ENCODE data around the gene LRRC23. TPM values are rescaled to one million over a fixed set of nuclear protein-coding genes. Genes with fewer than 3 reads are reported as not detected.
A peak's percentile ranks its signal among the peaks of the same experiment; 100 is the strongest.
"Not testable (repeated sequence)": the region's sequence is repeated elsewhere in the genome, so short reads cannot be mapped to it uniquely, and the experiment has no call there.

LRRC23 gene
- total and polyA plus RNA-seq, 2 experiments from 2014 or later: 4.3 to 4.5 TPM

DNA sequence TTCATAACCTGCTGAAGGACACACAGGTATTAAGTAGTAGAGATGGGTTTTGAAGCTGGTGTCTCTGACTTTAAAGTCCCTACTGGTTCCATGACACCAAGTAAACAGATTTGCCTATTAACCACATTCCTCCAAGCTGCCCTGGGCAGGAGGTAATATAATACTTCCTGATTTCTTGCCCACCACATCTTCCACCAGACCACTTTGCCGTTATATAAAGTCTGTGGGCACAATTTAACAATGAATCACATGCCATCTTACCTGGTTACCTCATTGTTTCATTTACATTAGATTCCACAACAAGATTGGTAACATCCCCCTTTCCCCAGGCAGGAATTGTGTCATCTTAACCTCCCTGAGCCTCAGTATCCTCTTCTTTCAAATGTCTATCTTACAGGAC lies 900 bp upstream of the LRRC23 start:
- no peaks in the 10 kb centered on the region for H3K9me3 ChIP-seq (ENCODE audit: low read depth)
- no peaks in the 10 kb centered on the region for H3K36me3 ChIP-seq (ENCODE audit: low read depth)
- 83 to 91% methylated on average over 1 of the region's 1 CpG for WGBS, 2 experiments (ENCODE audit: low coverage in 1 of 2, low lambda C conversion rate in 2 of 2, missing lambda C conversion rate in 2 of 2)
- no peak overlapping the region for H3K4me2 ChIP-seq (ENCODE audit: unreplicated experiment)
- H2AFZ ChIP-seq: peak overlapping the region; percentile 97
- H3K27ac ChIP-seq: no peak overlapping the region
- no peaks in the 10 kb centered on the region for H3K9me2 ChIP-seq (ENCODE audit: insufficient read depth)
- H3K4me1 ChIP-seq (ENCODE audit: insufficient read depth): peaks cover 8% of the 10 kb centered on the region; the same call in 1 of the 2 replicates
- H3K9ac ChIP-seq: no peak overlapping the region
- H4K20me1 ChIP-seq (ENCODE audit: insufficient read depth): no peaks in the 10 kb centered on the region
- DNase-seq: no peak
- in situ Hi-C loops (cut with MboI): no loop called here
- no peak overlapping the region for H3K4me3 ChIP-seq
- no peaks in the 10 kb centered on the region for H3K27me3 ChIP-seq (replicated peaks; ENCODE audit: insufficient read depth)
- H3F3A ChIP-seq (ENCODE audit: insufficient read depth): no peaks in the 10 kb centered on the region
- no peaks in the 10 kb centered on the region for H3K79me2 ChIP-seq (ENCODE audit: insufficient read depth)
- TF ChIP-seq EZH2 (IDR thresholded peaks at IDR 0.05; ENCODE audit: insufficient read depth, poor library complexity, severe bottlenecking) (no peak), EZH2phosphoT487 (IDR thresholded peaks at IDR 0.05; ENCODE audit: insufficient read depth, low read depth) (no peak)

- H3F3A ChIP-seq (ENCODE audit: insufficient read depth): no peaks in the 10 kb centered on the region
- peak overlapping the region; percentile 97 for H3K4me3 ChIP-seq
- H3K4me1 ChIP-seq (ENCODE audit: insufficient read depth): peaks cover 8% of the 10 kb centered on the region; the same call in 1 of the 2 replicates
- WGBS, 2 experiments (ENCODE audit: low coverage in 1 of 2, low lambda C conversion rate in 2 of 2, missing lambda C conversion rate in 2 of 2): 33 to 39% methylated on average over 4 to 5 of the region's 5 CpGs
- H3K27me3 ChIP-seq (replicated peaks; ENCODE audit: insufficient read depth): no peaks in the 10 kb centered on the region
- H3K9ac ChIP-seq: peak overlapping the region; percentile 96
- no peak for DNase-seq
- in situ Hi-C loops (cut with MboI): no loop called here
- H4K20me1 ChIP-seq (ENCODE audit: insufficient read depth): no peaks in the 10 kb centered on the region
- peak overlapping the region; percentile 75 for H3K27ac ChIP-seq
- H3K9me3 ChIP-seq (ENCODE audit: low read depth): no peaks in the 10 kb centered on the region
- peak overlapping the region; percentile 97 for H2AFZ ChIP-seq
- H3K79me2 ChIP-seq (ENCODE audit: insufficient read depth): no peaks in the 10 kb centered on the region
- TF ChIP-seq EZH2 (IDR thresholded peaks at IDR 0.05; ENCODE audit: insufficient read depth, poor library complexity, severe bottlenecking): no peak
- no peak for TF ChIP-seq EZH2phosphoT487 (IDR thresholded peaks at IDR 0.05; ENCODE audit: insufficient read depth, low read depth)
- peak overlapping the region; percentile 100 for H3K4me2 ChIP-seq (ENCODE audit: unreplicated experiment)
- no peaks in the 10 kb centered on the region for H3K36me3 ChIP-seq (ENCODE audit: low read depth)
- H3K9me2 ChIP-seq (ENCODE audit: insufficient read depth): no peaks in the 10 kb centered on the region
These were observed 905 bp downstream of the LRRC23 start for GRCh38 chr12:6905414-6906040.

DNA sequence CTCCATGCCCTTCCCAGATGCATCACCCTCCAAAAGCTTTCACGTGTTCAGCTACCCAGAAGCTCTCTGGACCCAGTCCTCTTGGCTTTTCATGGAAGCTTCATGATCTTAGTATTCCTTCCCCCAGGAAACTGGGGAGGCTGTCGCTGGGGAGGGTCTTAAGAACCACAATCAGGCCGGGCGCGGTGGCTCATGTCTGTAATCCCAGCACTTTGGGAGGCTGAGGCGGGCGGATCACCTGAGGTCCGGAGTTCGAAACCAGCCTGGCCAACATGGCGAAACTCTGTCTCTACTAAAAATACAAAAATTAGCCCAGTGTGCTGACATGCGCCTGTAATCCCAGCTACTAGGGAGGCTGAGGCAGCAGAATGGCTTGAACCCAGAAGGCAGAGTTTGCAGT lies 3.5 kb downstream of the LRRC23 start:
- H3K9ac ChIP-seq; H3K27ac ChIP-seq; H3K36me3 ChIP-seq (ENCODE audit: low read depth); H3K4me1 ChIP-seq (ENCODE audit: insufficient read depth); H3K9me2 ChIP-seq (ENCODE audit: insufficient read depth); DNase-seq; H4K20me1 ChIP-seq (ENCODE audit: insufficient read depth); H2AFZ ChIP-seq; H3K9me3 ChIP-seq (ENCODE audit: low read depth); H3K27me3 ChIP-seq (replicated peaks; ENCODE audit: insufficient read depth); H3F3A ChIP-seq (ENCODE audit: insufficient read depth); H3K79me2 ChIP-seq (ENCODE audit: insufficient read depth); in situ Hi-C loops (cut with MboI); H3K4me3 ChIP-seq; H3K4me2 ChIP-seq (ENCODE audit: unreplicated experiment): not testable (repeated sequence)
- WGBS, 2 experiments (ENCODE audit: low coverage in 1 of 2, low lambda C conversion rate in 2 of 2, missing lambda C conversion rate in 2 of 2): 88 to 94% methylated on average over 11 of the region's 11 CpGs

- Histone ChIP-seq H3K4me3 (no peak overlapping the region), H3K4me1 (ENCODE audit: insufficient read depth) (peaks cover 7% of the 10 kb centered on the region; the same call in 1 of the 2 replicates), H3K4me2 (ENCODE audit: unreplicated experiment) (no peak overlapping the region), H3K36me3 (ENCODE audit: low read depth) (no peaks in the 10 kb centered on the region), H4K20me1 (ENCODE audit: insufficient read depth) (no peaks in the 10 kb centered on the region), H3K9ac (no peak overlapping the region), H3F3A (ENCODE audit: insufficient read depth) (no peaks in the 10 kb centered on the region), H3K9me3 (ENCODE audit: low read depth) (no peaks in the 10 kb centered on the region), H3K27me3 (replicated peaks; ENCODE audit: insufficient read depth) (no peaks in the 10 kb centered on the region), H3K9me2 (ENCODE audit: insufficient read depth) (no peaks in the 10 kb centered on the region), H3K27ac (no peak overlapping the region), H3K79me2 (ENCODE audit: insufficient read depth) (no peaks in the 10 kb centered on the region), H2AFZ (no peak overlapping the region)
- TF ChIP-seq EZH2phosphoT487 (IDR thresholded peaks at IDR 0.05; ENCODE audit: insufficient read depth, low read depth): no peak
- no peak for TF ChIP-seq EZH2 (IDR thresholded peaks at IDR 0.05; ENCODE audit: insufficient read depth, poor library complexity, severe bottlenecking)
- DNase-seq: no peak
- WGBS, 2 experiments (ENCODE audit: low coverage in 1 of 2, low lambda C conversion rate in 2 of 2, missing lambda C conversion rate in 2 of 2): 48 to 62% methylated on average over 4 of the region's 4 CpGs
- in situ Hi-C loops (cut with MboI): no loop called here
These were observed 5.0 kb downstream of the LRRC23 start for GRCh38 chr12:6909421-6910145.

Measured in GM23248 (cell line).